Common myeloid progenitor, CD34-positive (primary cell): ENCODE results near the gene BRINP2. TPM values are rescaled to one million over a fixed set of nuclear protein-coding genes. Genes with fewer than 3 reads are reported as not detected.

Source experiments
- CTCF ChIA-PET: fragments of 350-600 bp; sonication (Branson Sonifier 250); formaldehyde crosslinking; loops from one replicate; lab custom pipeline; 2021; ENCODE audit warnings: antibody characterized with exemption; lab: Charles Lee
- POLR2A ChIA-PET: fragments of 350-600 bp; sonication (Branson Sonifier 250); formaldehyde crosslinking; loops from one replicate; lab custom pipeline; 2021; ENCODE audit warnings: antibody characterized with exemption; lab: Charles Lee
- DNase-seq, 3 donors: peaks; one replicate each; pipeline versions ENCODE4 v3.0.0 to v3.0.0-alpha.2; 2013
- H3K27ac ChIP-seq, 2 experiments: 1 replicate in 1 of 2; 2 replicates in 1 of 2; pipeline ENCODE4 v1.7.0; 2013; ENCODE audit warnings: inconsistent platforms in 2 of 2, low read length in 2 of 2, mild to moderate bottlenecking in 2 of 2, low read depth in 1 of 2, moderate library complexity in 1 of 2; ENCODE audit not compliant: severe bottlenecking in 2 of 2, insufficient read depth in 1 of 2, poor library complexity in 1 of 2
- H3K27me3 ChIP-seq, 5 experiments: replicated peaks in 2 of 5; 1 replicate in 3 of 5; 2 replicates in 2 of 5; pipeline versions ENCODE4 v1.6.1 to v1.7.0; 2013; ENCODE audit warnings: low read length in 4 of 5, mild to moderate bottlenecking in 2 of 5, moderate library complexity in 2 of 5, inconsistent platforms in 1 of 5; ENCODE audit not compliant: insufficient read depth in 5 of 5, control insufficient read depth in 4 of 5
- H3K36me3 ChIP-seq, 4 experiments: 1 replicate in 2 of 4; 2 replicates in 2 of 4; pipeline versions ENCODE4 v1.6.1 to v1.7.0; 2013; ENCODE audit warnings: low read length in 3 of 4, control low read depth in 1 of 4, mild to moderate bottlenecking in 1 of 4; ENCODE audit not compliant: control insufficient read depth in 4 of 4, insufficient read depth in 4 of 4
- H3K4me1 ChIP-seq, 4 experiments: 1 replicate in 3 of 4; 2 replicates in 1 of 4; pipeline versions ENCODE4 v1.6.1 to v1.7.1; 2013; ENCODE audit warnings: low read length in 3 of 4, mild to moderate bottlenecking in 3 of 4, control low read depth in 1 of 4, inconsistent platforms in 1 of 4, moderate library complexity in 1 of 4; ENCODE audit not compliant: control insufficient read depth in 4 of 4, insufficient read depth in 4 of 4; ENCODE audit errors: control extremely low read depth in 1 of 4
- H3K4me3 ChIP-seq, 7 experiments: 1 replicate in 4 of 7; 2 replicates in 3 of 7; pipeline versions ENCODE4 v1.5.1 to v1.7.0; 2013; ENCODE audit warnings: mild to moderate bottlenecking in 7 of 7, low read length in 6 of 7, moderate library complexity in 6 of 7, inconsistent platforms in 2 of 7, low read depth in 2 of 7, control low read depth in 1 of 7; ENCODE audit not compliant: insufficient read depth in 4 of 7, control insufficient read depth in 1 of 7; ENCODE audit errors: extremely low read depth in 1 of 7
- H3K9me3 ChIP-seq, 5 experiments: 1 replicate in 4 of 5; 2 replicates in 1 of 5; pipeline versions ENCODE4 v1.6.1 to v1.7.1; 2013; ENCODE audit warnings: low read length in 4 of 5, mild to moderate bottlenecking in 2 of 5, inconsistent platforms in 1 of 5, low read depth in 1 of 5, moderate library complexity in 1 of 5; ENCODE audit not compliant: control insufficient read depth in 4 of 5, insufficient read depth in 2 of 5; ENCODE audit errors: control extremely low read depth in 1 of 5
- WGBS: methylation state at CpG from one replicate; pipeline ENCODE4 v1.1.5; 2013; ENCODE audit not compliant: insufficient coverage; 5-methylcytosine and 5-hydroxymethylcytosine counted together
- polyA plus RNA-seq: library from polyadenylated mRNA; unstranded; fragments of 120-200 nt; gene quantifications from one replicate; pipeline ENCODE4 v1.2.1, GENCODE V29; 2013

The BRINP2 gene
- not detected for polyA plus RNA-seq

DNA sequence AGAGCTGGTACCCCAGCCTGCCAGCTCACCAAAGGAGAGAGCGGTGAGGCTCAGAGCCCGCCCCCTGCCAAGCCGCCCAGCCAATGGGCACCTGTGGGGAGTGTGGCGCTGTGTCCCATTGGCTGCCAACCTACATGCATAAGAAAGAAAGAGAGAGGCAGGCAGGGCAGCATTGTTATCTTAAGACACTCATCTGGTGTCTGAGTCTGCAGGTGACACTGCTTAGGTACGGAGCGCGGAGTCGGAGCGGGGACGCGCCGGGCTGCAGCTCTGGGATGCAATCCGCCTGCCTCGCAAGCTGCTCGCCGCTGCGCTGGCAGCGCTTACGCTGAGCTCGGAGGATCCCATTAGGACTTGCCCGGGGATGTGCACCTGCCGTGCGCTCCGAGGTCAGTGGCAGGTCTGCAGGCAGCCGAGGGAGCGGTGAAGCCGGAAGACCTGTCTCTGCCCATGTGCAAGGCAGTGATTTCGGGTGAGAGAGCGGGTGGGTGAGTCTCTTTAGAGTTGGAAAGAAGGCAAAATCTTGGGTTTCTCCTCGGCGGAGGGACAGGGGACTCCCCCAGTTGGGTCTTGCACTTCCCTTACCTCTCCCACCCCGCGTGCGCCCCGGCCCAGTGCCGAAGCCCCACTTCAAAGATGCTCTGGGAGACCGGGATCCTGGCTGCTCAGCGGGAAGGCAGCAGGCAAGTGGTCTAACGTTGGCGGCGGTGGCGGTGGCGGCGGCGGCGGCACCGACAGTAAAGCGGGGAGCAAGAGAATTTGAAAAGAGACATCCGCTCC is at the start of gene BRINP2:
BRINP2 (plus strand) TSS at position 203 of the 780 bp plus-strand sequence. CDS start 58,919 bp downstream, outside the sequence.
- Histone ChIP-seq H3K4me3 (peak within 1 kb of the TSS in 2 of 7 experiments; percentile 28 to 37), H3K27ac (no peak within 1 kb of the TSS), H3K36me3 (no peaks in the 10 kb centered on the region), H3K27me3 (peaks cover 16 to 72% (median 30%) of the 10 kb centered on the region in 5 experiments), H3K9me3 (peaks cover 0 to 3% (median 0%) of the 10 kb centered on the region in 5 experiments), H3K4me1 (peaks cover 0 to 5% (median 2%) of the 10 kb centered on the region in 4 experiments)
- WGBS, result 2% methylated on average over 47 of the region's 49 CpGs
- ChIA-PET CTCF (interaction anchor here (1.8 kb wide), 1 partner anchor 10 kb away, joined by 6 read pairs; no protein-coding TSS in a partner anchor), POLR2A (no interaction called here)
- DNase-seq, result peak in 2 of 3 donors; percentile 17 to 33

DNA sequence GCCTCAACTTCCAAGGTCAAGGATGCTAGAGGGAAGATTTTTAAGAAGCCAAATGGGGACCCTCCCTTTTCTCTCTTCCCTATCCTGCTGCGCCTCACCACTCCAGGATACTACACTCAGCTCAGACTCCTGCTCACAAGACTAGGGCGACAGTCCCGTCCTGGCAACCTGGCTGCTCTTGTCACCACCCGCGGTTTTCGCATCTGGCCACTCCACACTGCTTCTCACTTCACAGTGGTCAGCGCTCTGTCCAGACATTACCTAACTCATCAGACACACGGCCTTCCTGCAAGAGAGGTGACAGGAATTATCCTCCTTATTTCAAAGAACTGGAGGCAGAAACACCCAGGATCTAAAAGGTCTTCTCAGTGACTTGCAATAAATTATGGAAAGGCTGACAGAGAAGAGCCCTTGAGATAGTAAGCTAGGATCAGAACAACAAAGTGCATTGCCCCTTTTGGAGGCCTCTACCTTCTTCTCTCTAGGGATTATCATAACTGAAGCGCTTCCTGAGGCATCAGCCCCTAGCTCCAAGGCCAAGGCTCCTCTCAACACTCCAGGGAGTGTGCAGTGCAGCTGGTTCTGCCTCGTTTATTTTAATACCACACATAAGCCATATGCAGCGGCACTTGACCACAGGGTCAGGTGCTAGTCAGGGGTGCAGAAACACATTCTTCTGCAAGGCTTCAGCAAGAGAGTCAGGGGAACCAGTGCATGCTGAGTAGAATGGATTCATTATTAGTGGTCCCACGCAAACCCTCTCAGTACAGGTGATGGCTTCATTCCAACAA is 48.1 kb upstream of the BRINP2 start:
- WGBS, result 95% methylated on average over 11 of the region's 12 CpGs
- Histone ChIP-seq H3K27ac (no peak overlapping the region), H3K4me3 (no peak overlapping the region), H3K9me3 (no peaks in the 10 kb centered on the region), H3K36me3 (no peaks in the 10 kb centered on the region), H3K4me1 (no peaks in the 10 kb centered on the region), H3K27me3 (no peaks in the 10 kb centered on the region)
- ChIA-PET CTCF (no interaction called here), POLR2A (no interaction called here)
- DNase-seq, result no peak

DNA sequence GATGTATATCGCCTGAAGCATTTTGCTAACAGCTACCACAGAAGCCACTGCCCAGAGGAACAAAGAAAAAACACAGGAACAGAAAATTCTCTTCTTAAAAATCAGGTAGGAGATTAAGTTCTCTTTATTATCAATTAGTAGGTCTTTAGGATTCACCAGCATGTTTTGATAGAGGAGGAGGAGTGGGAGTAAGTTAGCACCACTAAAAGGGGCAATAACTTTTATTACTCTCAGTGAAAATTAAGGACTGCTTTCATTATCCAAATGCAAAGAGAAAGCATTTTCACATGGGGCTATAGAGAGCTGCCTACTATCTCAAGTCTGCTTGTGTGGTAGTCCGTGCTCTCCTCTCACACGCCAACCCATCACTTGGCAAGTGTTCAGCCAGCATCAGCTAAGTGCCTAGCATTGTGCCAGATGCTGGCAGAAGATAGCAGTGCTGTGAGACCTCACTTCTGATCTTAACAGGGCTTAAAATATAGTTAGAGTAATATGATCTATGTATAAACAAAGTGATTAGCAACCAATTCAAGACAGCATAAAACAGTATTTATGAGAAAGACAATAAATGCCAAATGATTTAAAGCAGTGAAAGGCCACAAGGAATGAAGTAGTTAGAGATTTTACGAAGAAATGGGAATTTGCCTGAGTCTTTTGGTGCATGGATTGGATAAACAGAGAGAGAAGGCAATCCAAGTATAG is 46.0 kb upstream of the BRINP2 start:
- ChIA-PET POLR2A (no interaction called here), CTCF (no interaction called here)
- H3K27ac ChIP-seq, result no peak overlapping the region
- no peaks in the 10 kb centered on the region for H3K27me3 ChIP-seq
- 97% methylated on average over 3 of the region's 4 CpGs for WGBS
- no peaks in the 10 kb centered on the region for H3K9me3 ChIP-seq
- no peak overlapping the region for H3K4me3 ChIP-seq
- no peaks in the 10 kb centered on the region for H3K4me1 ChIP-seq
- no peaks in the 10 kb centered on the region for H3K36me3 ChIP-seq
- DNase-seq, result no peak

- no peak overlapping the region for H3K4me3 ChIP-seq
- POLR2A ChIA-PET, result no interaction called here
- no peaks in the 10 kb centered on the region for H3K4me1 ChIP-seq
- no peaks in the 10 kb centered on the region for H3K36me3 ChIP-seq
- DNase-seq, result no peak
- H3K9me3 ChIP-seq, result no peaks in the 10 kb centered on the region
- H3K27me3 ChIP-seq, result no peaks in the 10 kb centered on the region
- no peak overlapping the region for H3K27ac ChIP-seq
- WGBS, result 39% methylated on average over 3 of the region's 3 CpGs
- CTCF ChIA-PET, result no interaction called here
These were observed 44.5 kb upstream of the BRINP2 start for GRCh38 chr1:177126267-177126666.

DNA sequence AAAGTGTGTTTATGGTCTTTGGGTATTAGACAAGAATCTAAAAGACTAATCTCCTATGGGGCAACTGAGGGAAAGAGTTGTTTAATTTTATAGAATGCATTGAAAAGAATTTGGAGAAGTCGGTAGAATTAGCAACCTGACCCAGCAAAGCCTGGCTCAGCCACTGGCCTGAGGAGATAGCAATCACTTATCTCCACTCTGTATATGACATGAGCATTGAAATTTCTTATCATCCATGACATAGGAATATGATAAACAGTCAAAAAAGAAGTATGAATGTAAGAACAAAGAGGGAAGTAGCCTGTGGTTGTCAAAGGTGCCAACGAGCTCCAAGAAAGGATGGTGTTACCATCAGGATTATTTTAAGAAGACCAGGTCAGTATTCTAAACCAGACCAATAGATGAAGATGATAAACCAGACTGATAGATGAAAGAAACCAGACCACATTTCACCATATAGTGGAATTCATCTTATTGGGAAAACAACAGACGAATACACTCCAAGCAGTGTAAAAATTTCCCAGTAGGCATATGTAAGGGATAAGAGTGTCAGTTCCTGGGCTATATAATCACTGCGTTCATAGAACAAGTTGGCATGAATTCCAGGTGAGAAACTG is 42.0 kb upstream of the BRINP2 start:
- H3K9me3 ChIP-seq, result no peaks in the 10 kb centered on the region
- no peak for DNase-seq
- H3K4me1 ChIP-seq, result no peaks in the 10 kb centered on the region
- no peak overlapping the region for H3K4me3 ChIP-seq
- POLR2A ChIA-PET, result no interaction called here
- no peaks in the 10 kb centered on the region for H3K36me3 ChIP-seq
- no peak overlapping the region for H3K27ac ChIP-seq
- CTCF ChIA-PET, result no interaction called here
- WGBS, result no CpG with 5 or more reads among the region's 4 CpGs
- H3K27me3 ChIP-seq, result no peaks in the 10 kb centered on the region

GRCh38 chr1:177130451-177130945 is 40.3 kb upstream of the BRINP2 start:
- no peak overlapping the region for H3K27ac ChIP-seq
- no peak overlapping the region for H3K4me3 ChIP-seq
- DNase-seq, result no peak
- H3K9me3 ChIP-seq, result no peaks in the 10 kb centered on the region
- ChIA-PET POLR2A (no interaction called here), CTCF (no interaction called here)
- no peaks in the 10 kb centered on the region for H3K27me3 ChIP-seq
- WGBS, result 93% methylated on average over 5 of the region's 5 CpGs
- no peaks in the 10 kb centered on the region for H3K4me1 ChIP-seq
- H3K36me3 ChIP-seq, result no peaks in the 10 kb centered on the region
